ENCODE measurements around the gene NECTIN1. TPM values are rescaled to one million over a fixed set of nuclear protein-coding genes. Genes with fewer than 3 reads are reported as not detected.

NECTIN1 gene
- total and polyA plus RNA-seq, 2 donors (not counting 3 experiments of a cell fraction or from before 2014, with no cell fraction given): 10.8 to 23.6 TPM

- Histone ChIP-seq H3K79me2 (ENCODE audit: control insufficient read depth, insufficient read depth, low read length) (no peaks in the 10 kb centered on the region), H3K9me3 (replicated peaks; ENCODE audit: control insufficient read depth, insufficient read depth, low read length) (no peaks in the 10 kb centered on the region), H3K9me1 (replicated peaks; ENCODE audit: control insufficient read depth, extremely low read depth, insufficient read depth, low read length) (no peaks in the 10 kb centered on the region), H3K4me3 (replicated peaks in 1 of 3; ENCODE audit: insufficient read depth in 1 of 3, low read depth in 1 of 3, low read length in 3 of 3) (no peak overlapping the region), H3K36me3 (ENCODE audit: control insufficient read depth in 2 of 2, extremely low read depth in 1 of 2, insufficient read depth in 2 of 2, low read length in 2 of 2) (no peaks in the 10 kb centered on the region), H4K20me1 (replicated peaks; ENCODE audit: control insufficient read depth, extremely low read depth, insufficient read depth, low read length) (no peaks in the 10 kb centered on the region), H3K4me1 (ENCODE audit: control insufficient read depth, extremely low read depth, insufficient read depth, low read length) (peaks cover 44% of the 10 kb centered on the region), H2AFZ (ENCODE audit: low read depth, low read length) (peak overlapping the region; percentile 36), H3K27me3 (ENCODE audit: control insufficient read depth in 2 of 2, insufficient read depth in 2 of 2, low read length in 2 of 2) (no peaks in the 10 kb centered on the region), H3K9ac (replicated peaks; ENCODE audit: extremely low read depth, insufficient read depth, low read length) (peak overlapping the region; percentile 58), H3K27ac (ENCODE audit: insufficient read depth, low read depth, low read length) (peak overlapping the region; percentile 89), H3K4me2 (ENCODE audit: insufficient read depth, low read length) (peak overlapping the region; percentile 67)
- ChIA-PET POLR2A (no interaction called here), CTCF (interaction anchor here (0.5 to 2.3 kb wide), 9 partner anchors 9 to 719 kb away, joined by 3 to 8 read pairs (median 5); no protein-coding TSS in a partner anchor)
- DNase-seq (ENCODE audit: low read depth, low spot score) (no peak), FAIRE-seq (no peak)
- intact Hi-C loops (cut with micrococcal nuclease) (loop anchor here (1.0 kb wide), 1 partner anchor 32 kb away; no protein-coding TSS in a partner anchor), dilution Hi-C loops (cut with MboI; ENCODE audit: extremely low pct_ligation_motif_present, low sequenced_read_pairs) (no loop called here)
- TF ChIP-seq FOS (IDR thresholded peaks at IDR 0.05; ENCODE audit: borderline replicate concordance, insufficient read depth, low read length): no peak
- no peak for TF ChIP-seq JUN (IDR thresholded peaks at IDR 0.05; ENCODE audit: borderline replicate concordance, insufficient read depth, insufficient read length, low read depth)
- no peak for TF ChIP-seq MAX (IDR thresholded peaks at IDR 0.05; ENCODE audit: insufficient read depth, insufficient read length)
- TF ChIP-seq CTCF (IDR thresholded peaks at IDR 0.05; ENCODE audit: extremely low read depth in 1 of 2, insufficient read depth in 1 of 2, low read depth in 1 of 2, low read length in 2 of 2): no peak
- TF ChIP-seq POLR2A (IDR thresholded peaks at IDR 0.05; ENCODE audit: low read depth, low read length): no peak
- no peak for TF ChIP-seq GATA2 (IDR thresholded peaks at IDR 0.05; ENCODE audit: insufficient read depth, insufficient read length, low read depth, low read length)
- no peak for TF ChIP-seq POLR2AphosphoS5 (IDR thresholded peaks at IDR 0.05; ENCODE audit: insufficient read depth, low read depth, low read length)
- no peak for TF ChIP-seq MYC (IDR thresholded peaks at IDR 0.05; ENCODE audit: low read depth, low read length)
- no peak for TF ChIP-seq EZH2 (IDR thresholded peaks at IDR 0.05; ENCODE audit: borderline replicate concordance, low read depth, low read length, severe bottlenecking)
- no TSS peak for BruUV-seq (replicated peaks)
Measured at GRCh38 chr11:119615882-119616196, 113.2 kb downstream of the NECTIN1 start.

Data from endothelial cell of umbilical vein (primary cell).